SK-N-SH (cell line): ENCODE measurements around the gene RPS6KA2.

ENCODE experiments used
- CTCF ChIP-seq: fragments of 200-600 bp; sonication (generic); IDR thresholded peaks from 2 replicates; pipeline ENCODE4 v1.6.1; 2017; ENCODE audit warnings: antibody characterized with exemption, mild to moderate bottlenecking, moderate library complexity
- JUND ChIP-seq: IDR thresholded peaks from 2 replicates; pipeline ENCODE4 v1.4.0; 2012
- MAX ChIP-seq: IDR thresholded peaks from 2 replicates; pipeline ENCODE4 v1.4.0; 2012; ENCODE audit warnings: low read depth
- NFIC ChIP-seq: IDR thresholded peaks from 2 replicates; pipeline ENCODE4 v1.4.0; 2012; ENCODE audit warnings: borderline replicate concordance
- SMC3 ChIP-seq: IDR thresholded peaks from 2 replicates; pipeline ENCODE4 v1.6.1; 2012; ENCODE audit warnings: low read depth, low read length, improper control_type of control experiment
- TEAD4 ChIP-seq: IDR thresholded peaks from 2 replicates; pipeline ENCODE4 v1.4.0; 2012; ENCODE audit warnings: mild to moderate bottlenecking, borderline replicate concordance; ENCODE audit not compliant: insufficient read depth
- YY1 ChIP-seq: IDR thresholded peaks from 2 replicates; pipeline ENCODE4 v1.4.0; 2012; ENCODE audit warnings: low read depth, mild to moderate bottlenecking
- TF ChIP-seq, protein P1 (sequence below): IDR thresholded peaks from 2 replicates; pipeline ENCODE4 v1.4.0; 2012; ENCODE audit warnings: low read depth, borderline replicate concordance
- TF ChIP-seq, protein P2 (sequence below): fragments of 150-350 bp; IDR thresholded peaks from 2 replicates; pipeline ENCODE4 v1.6.1; 2017; ENCODE audit warnings: antibody characterized with exemption, low read length, low read depth, borderline replicate concordance

- no peak for TF ChIP-seq CTCF
- no peak for TF ChIP-seq JUND
- no peak for TF ChIP-seq MAX
- TF ChIP-seq YY1: no peak
- TF ChIP-seq, protein P1, sequence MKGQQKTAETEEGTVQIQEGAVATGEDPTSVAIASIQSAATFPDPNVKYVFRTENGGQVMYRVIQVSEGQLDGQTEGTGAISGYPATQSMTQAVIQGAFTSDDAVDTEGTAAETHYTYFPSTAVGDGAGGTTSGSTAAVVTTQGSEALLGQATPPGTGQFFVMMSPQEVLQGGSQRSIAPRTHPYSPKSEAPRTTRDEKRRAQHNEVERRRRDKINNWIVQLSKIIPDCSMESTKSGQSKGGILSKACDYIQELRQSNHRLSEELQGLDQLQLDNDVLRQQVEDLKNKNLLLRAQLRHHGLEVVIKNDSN: no peak
- no peak for TF ChIP-seq TEAD4
- no peak for TF ChIP-seq NFIC
- no peak for TF ChIP-seq SMC3
- TF ChIP-seq, protein P2, sequence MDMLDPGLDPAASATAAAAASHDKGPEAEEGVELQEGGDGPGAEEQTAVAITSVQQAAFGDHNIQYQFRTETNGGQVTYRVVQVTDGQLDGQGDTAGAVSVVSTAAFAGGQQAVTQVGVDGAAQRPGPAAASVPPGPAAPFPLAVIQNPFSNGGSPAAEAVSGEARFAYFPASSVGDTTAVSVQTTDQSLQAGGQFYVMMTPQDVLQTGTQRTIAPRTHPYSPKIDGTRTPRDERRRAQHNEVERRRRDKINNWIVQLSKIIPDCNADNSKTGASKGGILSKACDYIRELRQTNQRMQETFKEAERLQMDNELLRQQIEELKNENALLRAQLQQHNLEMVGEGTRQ: no peak
Observed at GRCh38 chr6:166487148-166487547, 139.9 kb downstream of the RPS6KA2 start.
